Testis (tissue), 3 donors: ENCODE results near the gene TUT4. TPM values are rescaled to one million over a fixed set of nuclear protein-coding genes. Genes with fewer than 3 reads are reported as not detected.
A peak's percentile ranks its signal among the peaks of the same experiment; 100 is the strongest.

Experiments
- DNase-seq: peaks from one replicate; pipeline ENCODE4 v3.0.0-alpha.2; 2019
- H3K27ac ChIP-seq, 2 donors: fragments of 200-600 bp; sonication (generic); one replicate each; pipeline ENCODE4 v1.5.1; 2019
- H3K27me3 ChIP-seq: fragments of 200-600 bp; sonication (generic); one replicate; pipeline ENCODE4 v1.5.1; 2019
- H3K36me3 ChIP-seq: fragments of 200-600 bp; sonication (generic); one replicate; pipeline ENCODE4 v1.5.1; 2017; ENCODE audit warnings: low read depth; ENCODE audit errors: missing control alignments
- H3K4me1 ChIP-seq: fragments of 200-600 bp; sonication (generic); one replicate; pipeline ENCODE4 v1.5.1; 2019
- H3K4me3 ChIP-seq, 2 donors: fragments of 200-600 bp; sonication (generic); one replicate each; pipeline ENCODE4 v1.5.1; 2017 to 2019
- H3K9me3 ChIP-seq: fragments of 200-600 bp; sonication (generic); one replicate; pipeline ENCODE4 v1.5.1; 2017
- CTCF ChIP-seq, 3 experiments: fragments of 450-650 bp in 2 of 3; fragments of 200-600 bp in 1 of 3; sonication (generic) in 1 of 3; IDR thresholded peaks; one replicate each; pipeline ENCODE4 v1.5.1; 2016 to 2019; ENCODE audit warnings: antibody characterized with exemption in 3 of 3, mild to moderate bottlenecking in 2 of 3, moderate library complexity in 1 of 3
- POLR2A ChIP-seq: fragments of 450-650 bp; IDR thresholded peaks from one replicate; pipeline ENCODE4 v1.6.1; 2017; ENCODE audit warnings: antibody characterized with exemption, mild to moderate bottlenecking, moderate library complexity
- WGBS, 2 donors: methylation state at CpG; one replicate each; pipeline ENCODE4 v1.1.5; 2018; 5-methylcytosine and 5-hydroxymethylcytosine counted together
- intact Hi-C: fragments of 100-400 bp; cut with DNase I; formaldehyde crosslinking; loops from one replicate; pipeline ENCODE4 v1.15.1; 2023; ENCODE audit warnings: low total_unique reads
- polyA plus RNA-seq: library from polyadenylated mRNA; stranded (reverse); fragments of 350-450 nt; fragmentation: Illumina TruSeq; extraction: RNeasy Lipid Tissue Mini Kit (QIAGEN cat#74804); gene quantifications from one replicate; pipeline ENCODE4 v1.2.3, GENCODE V29; 2014; ENCODE audit warnings: low read depth, low replicate concordance; ENCODE audit not compliant: insufficient read depth
- total RNA-seq, 2 donors: library from RNA; depleted of rRNA; stranded (reverse); fragments of >200 nt; gene quantifications; one replicate each; pipeline ENCODE4 v1.2.3, GENCODE V29; 2016

Gene TUT4
- total and polyA plus RNA-seq, 3 donors from 2014 or later = 63.3 to 146 (median 136) TPM

DNA sequence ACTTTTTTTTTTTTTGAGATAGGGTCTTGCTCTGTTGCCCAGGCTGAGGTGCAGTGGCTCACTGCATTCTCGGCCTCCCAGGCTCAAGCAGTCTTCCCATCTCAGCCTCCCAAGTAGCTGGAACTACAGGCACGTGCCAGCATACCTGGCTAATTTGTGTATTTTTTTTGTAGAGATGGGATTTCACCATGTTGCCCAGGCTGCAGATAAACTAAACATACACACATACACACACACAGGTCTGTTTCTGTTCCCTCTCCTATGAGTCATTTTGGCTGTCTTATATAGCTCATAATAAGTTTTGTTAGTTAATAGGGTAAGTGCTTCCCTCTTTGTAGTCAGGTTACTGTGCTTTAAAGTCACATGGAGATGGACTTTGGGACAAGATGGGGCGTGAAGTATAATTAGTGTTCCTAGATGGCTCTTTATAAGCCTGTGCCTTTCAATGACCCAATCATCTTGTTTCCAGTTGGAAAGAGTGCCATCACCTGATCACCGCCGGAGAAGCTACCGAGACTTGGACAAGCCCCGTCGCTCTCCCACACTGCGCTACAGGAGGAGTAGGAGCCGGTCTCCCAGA, 139.4 kb downstream of the TUT4 start:
- TF ChIP-seq CTCF (IDR thresholded peaks at IDR 0.05) (no peak), POLR2A (no peak)
- no peaks in the 10 kb centered on the region for H3K4me1 ChIP-seq
- H3K4me3 ChIP-seq = no peak overlapping the region
- no peaks in the 10 kb centered on the region for H3K27me3 ChIP-seq
- no peak for DNase-seq
- intact Hi-C loops = no loop called here
- 94 to 97% methylated on average over 10 of the region's 10 CpGs for WGBS, 2 donors
- H3K9me3 ChIP-seq = no peaks in the 10 kb centered on the region
- no peak overlapping the region for H3K27ac ChIP-seq
- H3K36me3 ChIP-seq = no peaks in the 10 kb centered on the region

GRCh38 chr1:52404975-52405338, 147.9 kb downstream of the TUT4 start:
- no peaks in the 10 kb centered on the region for H3K9me3 ChIP-seq
- H3K4me3 ChIP-seq = peak overlapping the region; percentile 88 to 99
- peak in 2 of 3 experiments; percentile 2 to 10 for TF ChIP-seq CTCF (IDR thresholded peaks at IDR 0.05)
- no peak for TF ChIP-seq POLR2A
- H3K36me3 ChIP-seq = no peaks in the 10 kb centered on the region
- 2% methylated on average over 7 to 8 of the region's 8 CpGs for WGBS, 2 donors
- H3K27ac ChIP-seq = peak overlapping the region; percentile 91 to 95
- H3K4me1 ChIP-seq = peaks cover 18% of the 10 kb centered on the region
- no peak for DNase-seq
- no peaks in the 10 kb centered on the region for H3K27me3 ChIP-seq
- intact Hi-C loops = no loop called here

- intact Hi-C loops = no loop called here
- no peaks in the 10 kb centered on the region for H3K36me3 ChIP-seq
- H3K27ac ChIP-seq = peak within 1 kb of the TSS; percentile 91 to 95
- H3K27me3 ChIP-seq = no peaks in the 10 kb centered on the region
- WGBS, 2 donors = 0% methylated on average over 53 to 57 of the region's 57 CpGs
- no peaks in the 10 kb centered on the region for H3K9me3 ChIP-seq
- H3K4me1 ChIP-seq = peaks cover 18% of the 10 kb centered on the region
- DNase-seq = peak; percentile 100
- TF ChIP-seq CTCF (IDR thresholded peaks at IDR 0.05) = peak in 2 of 3 experiments; percentile 53 to 59
- no peak for TF ChIP-seq POLR2A
- H3K4me3 ChIP-seq = peak within 1 kb of the TSS; percentile 88 to 99
Measured at GRCh38 chr1:52404116-52404974, 148.5 kb downstream of the TUT4 start, which contains the start of the genes ORC1 and PRPF38A. Gene ORC1 (minus strand): TSS chr1:52404423. CDS start chr1:52402223, 2,200 bp downstream. Gene PRPF38A (plus strand): TSS chr1:52404602. CDS start chr1:52404750, 148 bp downstream.

- peak; percentile 16 for DNase-seq
- TF ChIP-seq CTCF (IDR thresholded peaks at IDR 0.05) (no peak), POLR2A (no peak)
- Histone ChIP-seq H3K4me1 (peaks cover 18% of the 10 kb centered on the region), H3K36me3 (no peaks in the 10 kb centered on the region), H3K27me3 (no peaks in the 10 kb centered on the region), H3K27ac (peak overlapping the region; percentile 2 to 91), H3K9me3 (no peaks in the 10 kb centered on the region), H3K4me3 (peak overlapping the region; percentile 88 to 99)
- WGBS, 2 donors = 1 to 2% methylated on average over 16 of the region's 16 CpGs
- intact Hi-C loops = no loop called here
Measured at GRCh38 chr1:52403566-52404115, 149.3 kb downstream of the TUT4 start.
